ENCODE results near the gene HSD11B1L.

GRCh38 chr19:5651361-5651760, 29.5 kb upstream of the HSD11B1L start:
- TF ChIP-seq CTCF (IDR thresholded peaks at IDR 0.05) (no peak), POLR2A (IDR thresholded peaks at IDR 0.05) (no peak)

All from esophagus squamous epithelium (tissue), 4 donors.